K562 (cell line): ENCODE measurements around the gene TBC1D25. TPM values are rescaled to one million over a fixed set of nuclear protein-coding genes. Genes with fewer than 3 reads are reported as not detected.

Experiments used
- CHD4 ChIP-seq: fragments of 200-600 bp; sonication (generic); IDR thresholded peaks from 3 replicates; pipeline ENCODE4 v1.6.1; 2012; ENCODE audit warnings: low read depth, mild to moderate bottlenecking, mixed read lengths, low read length, inconsistent platforms; ENCODE audit not compliant: insufficient read depth, insufficient replicate concordance, poor library complexity, severe bottlenecking
- E2F3 ChIP-seq: fragments of 250-450 bp; sonication (Bioruptor Pico); IDR thresholded peaks from 2 replicates; pipeline ENCODE4 v1.4.0; 2020; ENCODE audit warnings: mild to moderate bottlenecking
- ID3 ChIP-seq, 2 experiments: fragments of 250-450 bp in 1 of 2; fragments of 450-650 bp in 1 of 2; sonication (Bioruptor Pico) in 1 of 2; IDR thresholded peaks; 2 replicates each; pipeline versions ENCODE4 v1.6.1 to v1.8.0; 2016 to 2021; ENCODE audit warnings: mild to moderate bottlenecking in 2 of 2, moderate library complexity in 2 of 2, missing compliant biosample characterization in 1 of 2, missing genetic modification characterization in 1 of 2
- MLX ChIP-seq, 2 experiments: fragments of 450-650 bp in 1 of 2; sonication (generic) in 1 of 2; formaldehyde crosslinking; conservative IDR thresholded peaks; 2 replicates each; pipeline versions ENCODE4 v1.4.0 to v1.8.1; 2020 to 2022; ENCODE audit warnings: mild to moderate bottlenecking in 1 of 2, missing genetic modification reagents in 1 of 2
- MNT ChIP-seq, 2 experiments: fragments of 450-650 bp; conservative IDR thresholded peaks; 2 replicates each; pipeline ENCODE4 v1.6.1; 2017; ENCODE audit warnings: mild to moderate bottlenecking in 2 of 2, moderate library complexity in 2 of 2
- NCOA1 ChIP-seq: fragments of 450-650 bp; IDR thresholded peaks from 2 replicates; pipeline ENCODE4 v1.6.1; 2016; ENCODE audit warnings: low read depth
- NCOA4 ChIP-seq: fragments of 450-650 bp; IDR thresholded peaks from 2 replicates; pipeline ENCODE4 v1.6.1; 2018; ENCODE audit warnings: mild to moderate bottlenecking; ENCODE audit not compliant: partially characterized antibody
- POLR3A ChIP-seq: IDR thresholded peaks from 2 replicates; pipeline ENCODE4 v1.6.1; 2011; ENCODE audit warnings: borderline replicate concordance, mild to moderate bottlenecking, moderate library complexity; ENCODE audit not compliant: insufficient read length, insufficient read depth; ENCODE audit errors: extremely low read depth
- PRPF4 ChIP-seq: fragments of 200-400 bp; formaldehyde crosslinking; IDR thresholded peaks from one replicate; pipeline ENCODE4 v1.6.1; 2017; ENCODE audit warnings: low read length, low read depth, mild to moderate bottlenecking; ENCODE audit not compliant: insufficient read depth, poor library complexity, severe bottlenecking
- RB1 ChIP-seq: fragments of 450-650 bp; IDR thresholded peaks from 2 replicates; pipeline ENCODE4 v1.6.1; 2017; ENCODE audit warnings: low read depth, mild to moderate bottlenecking
- RBM22 ChIP-seq: fragments of 200-400 bp; formaldehyde crosslinking; IDR thresholded peaks from 2 replicates; pipeline ENCODE4 v1.6.1; 2018; ENCODE audit warnings: low read length, low read depth; ENCODE audit not compliant: poor library complexity, severe bottlenecking
- SP2 ChIP-seq: IDR thresholded peaks from 2 replicates; pipeline ENCODE4 v1.6.1; 2011; ENCODE audit warnings: mild to moderate bottlenecking, low read depth, low read length, moderate library complexity; ENCODE audit not compliant: poor library complexity, severe bottlenecking; ENCODE audit errors: extremely low read depth
- TCF15 ChIP-seq: fragments of 250-450 bp; sonication (Bioruptor Pico); IDR thresholded peaks from 2 replicates; pipeline ENCODE4 v1.8.0; 2022; ENCODE audit warnings: moderate library complexity, mild to moderate bottlenecking, inconsistent platforms
- THRB ChIP-seq: fragments of 450-650 bp; formaldehyde crosslinking; conservative IDR thresholded peaks from 2 replicates; pipeline ENCODE4 v1.4.0; 2022; ENCODE audit warnings: mild to moderate bottlenecking, missing genetic modification characterization
- USF1 ChIP-seq: sonication (generic); formaldehyde crosslinking; IDR thresholded peaks from 2 replicates; pipeline ENCODE4 v1.9.0; 2022; ENCODE audit warnings: mild to moderate bottlenecking, missing genetic modification reagents
- VEZF1 ChIP-seq: fragments of 200-800 bp; sonication (Bioruptor generic); IDR thresholded peaks from 2 replicates; pipeline ENCODE4 v1.6.1; 2017; ENCODE audit warnings: missing genetic modification characterization, missing compliant biosample characterization
- ZNF146 ChIP-seq: IDR thresholded peaks from one replicate; pipeline ENCODE4 v1.6.1; 2018; ENCODE audit warnings: missing compliant biosample characterization; ENCODE audit not compliant: unreplicated experiment
- polyA plus RNA-seq, 8 experiments: library from polyadenylated mRNA; depleted of rRNA in 4 of 8; stranded (reverse) in 5 of 8; unstranded in 3 of 8; fragments of >200 nt; fragmentation: Nextera tagmentation in 2 of 8; fragmentation: Illumina TruSeq in 1 of 8; extraction: Ambion mirVana in 2 of 8; extraction: Trizol in 1 of 8; gene quantifications; 2 replicates each; pipeline versions ENCODE4 v1.2.1 to v1.2.3, GENCODE V29; 2011 to 2014; ENCODE audit warnings: inconsistent platforms in 1 of 8, missing spikeins in 1 of 8
- total RNA-seq, 7 experiments: library from RNA; depleted of rRNA in 6 of 7; stranded (reverse); fragments of >200 nt in 6 of 7; fragmentation: Illumina TruSeq in 2 of 7; extraction: Trizol in 2 of 7; gene quantifications; 2 replicates each; pipeline versions ENCODE4 v1.2.1 to v1.2.3, GENCODE V29; 2011 to 2021; ENCODE audit warnings: low replicate concordance in 1 of 7

TBC1D25 gene
- total and polyA plus RNA-seq, 9 of the 15 experiments (the other 6 are each of a cell fraction or from before 2014, with no cell fraction given), result 0.62 to 10.6 (median 3.9) TPM

GRCh38 chrX:48539345-48540027 lies at the start of gene TBC1D25 (continued):
- TF ChIP-seq NCOA4, result no peak
- TF ChIP-seq TCF15 (CRISPR knock-in tag), result no peak
- TF ChIP-seq CHD4, result no peak
- TF ChIP-seq USF1 (CRISPR knock-in tag), result peak; percentile 37; the same call in 1 of the 2 replicates
- no peak for TF ChIP-seq THRB
- peak; percentile 74 for TF ChIP-seq VEZF1
- TF ChIP-seq MLX (CRISPR knock-in tag; conservative IDR thresholded peaks at IDR 0.05), result no peak
- peak; percentile 91 for TF ChIP-seq NCOA1
- no peak for TF ChIP-seq ID3 (CRISPR knock-in tag; IDR thresholded peaks at IDR 0.05)
- TF ChIP-seq ID3 (tag; IDR thresholded peaks at IDR 0.05), result no peak
- peak; percentile 77 for TF ChIP-seq RB1
- no peak for TF ChIP-seq SP2
- no peak for TF ChIP-seq RBM22
- TF ChIP-seq MNT (conservative IDR thresholded peaks at IDR 0.05), result peak; percentile 93 to 97
- no peak for TF ChIP-seq E2F3 (CRISPR knock-in tag)
- no peak for TF ChIP-seq PRPF4
- TF ChIP-seq ZNF146 (CRISPR knock-in tag), result no peak
- TF ChIP-seq POLR3A, result no peak
